Measurements from ENCODE around the gene CFH. TPM values are rescaled to one million over a fixed set of nuclear protein-coding genes. Genes with fewer than 3 reads are reported as not detected.

CFH gene
- total and polyA plus RNA-seq, 10 donors, result 7.2 to 42.7 (median 14.6) TPM

- intact Hi-C loops (cut with DNase I; ENCODE audit: low total_unique reads), result no loop called here
- DNase-seq, result no peak
- Histone ChIP-seq H3K36me3 (no peaks in the 10 kb centered on the region), H3K27me3 (replicated peaks in 1 of 7) (no peaks in the 10 kb centered on the region), H3K27ac (no peak overlapping the region), H3K4me1 (no peaks in the 10 kb centered on the region), H3K4me3 (no peak overlapping the region), H3K9me3 (no peaks in the 10 kb centered on the region)
- TF ChIP-seq POLR2A (IDR thresholded peaks at IDR 0.05) (no peak), POLR2AphosphoS5 (IDR thresholded peaks at IDR 0.05) (no peak)
- 64 to 93% (median 78%) methylated on average over 2 of the region's 2 CpGs for WGBS, 5 donors
These were observed 28.3 kb downstream of the CFH start for GRCh38 chr1:196680107-196680506.

DNA sequence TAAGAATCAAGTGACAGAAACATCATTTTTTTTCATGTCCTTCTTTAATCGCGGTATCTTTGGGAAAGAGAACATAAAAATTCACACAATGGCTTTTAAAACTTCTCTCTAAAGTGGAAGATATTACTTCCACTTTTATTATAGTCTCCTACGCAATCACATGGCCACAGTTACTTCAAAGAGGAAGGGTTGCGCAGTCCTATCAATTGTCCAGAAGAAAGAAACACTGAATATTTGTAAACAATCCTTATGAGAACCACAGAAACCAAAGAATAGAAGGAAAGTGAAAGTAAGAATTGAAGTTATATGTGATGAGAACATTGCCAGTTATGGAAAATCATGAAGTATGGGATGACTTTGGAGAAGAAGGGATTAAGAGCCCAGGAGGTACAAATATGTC, 32.6 kb downstream of the CFH start:
- H3K4me3 ChIP-seq, result no peak overlapping the region
- no peak for TF ChIP-seq CTCF (IDR thresholded peaks at IDR 0.05 in 8 of 11, conservative IDR thresholded peaks at IDR 0.05 in 3 of 11)
- TF ChIP-seq POLR2A (IDR thresholded peaks at IDR 0.05), result no peak
- no peak for TF ChIP-seq POLR2AphosphoS5 (IDR thresholded peaks at IDR 0.05)
- no peaks in the 10 kb centered on the region for H3K4me1 ChIP-seq
- H3K9me3 ChIP-seq, result no peaks in the 10 kb centered on the region
- intact Hi-C loops (cut with DNase I; ENCODE audit: low total_unique reads), result no loop called here
- DNase-seq, result no peak
- H3K27ac ChIP-seq, result no peak overlapping the region
- H3K36me3 ChIP-seq, result no peaks in the 10 kb centered on the region
- H3K27me3 ChIP-seq (replicated peaks in 1 of 7), result no peaks in the 10 kb centered on the region
- WGBS, 5 donors, result 66 to 89% (median 83%) methylated on average over 4 of the region's 4 CpGs

- WGBS, 5 donors, result 88 to 100% (median 90%) methylated on average over 1 of the region's 1 CpG
- TF ChIP-seq CTCF (IDR thresholded peaks at IDR 0.05 in 8 of 11, conservative IDR thresholded peaks at IDR 0.05 in 3 of 11) (no peak), POLR2A (IDR thresholded peaks at IDR 0.05) (no peak), POLR2AphosphoS5 (IDR thresholded peaks at IDR 0.05) (no peak)
- intact Hi-C loops (cut with DNase I; ENCODE audit: low total_unique reads), result no loop called here
These were observed 33.7 kb downstream of the CFH start for GRCh38 chr1:196685506-196685905.

DNA sequence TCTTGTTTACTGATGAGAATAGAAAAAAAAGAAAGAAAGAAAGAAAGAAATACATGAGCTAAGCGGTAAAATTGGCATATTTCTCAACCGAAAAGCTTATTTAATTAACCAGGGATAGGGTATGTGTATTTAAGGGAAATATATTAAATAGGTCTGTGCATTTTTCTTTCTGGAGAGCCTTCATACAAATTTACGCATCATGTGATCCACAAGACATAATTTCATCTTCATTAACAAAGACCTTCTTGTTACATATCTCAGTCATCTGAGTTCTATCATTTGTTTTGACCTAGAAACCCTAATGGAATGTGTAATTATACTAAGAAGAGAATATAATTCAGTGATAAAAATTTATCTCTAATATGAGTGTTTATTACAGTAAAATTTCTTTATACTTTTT, 37.2 kb downstream of the CFH start:
- no peaks in the 10 kb centered on the region for H3K27me3 ChIP-seq (replicated peaks in 1 of 7)
- intact Hi-C loops (cut with DNase I; ENCODE audit: low total_unique reads), result no loop called here
- H3K4me1 ChIP-seq, result no peaks in the 10 kb centered on the region
- no peak overlapping the region for H3K4me3 ChIP-seq
- H3K36me3 ChIP-seq, result no peaks in the 10 kb centered on the region
- H3K27ac ChIP-seq, result no peak overlapping the region
- TF ChIP-seq POLR2A (IDR thresholded peaks at IDR 0.05) (no peak), CTCF (IDR thresholded peaks at IDR 0.05 in 8 of 11, conservative IDR thresholded peaks at IDR 0.05 in 3 of 11) (no peak), POLR2AphosphoS5 (IDR thresholded peaks at IDR 0.05) (no peak)
- no peaks in the 10 kb centered on the region for H3K9me3 ChIP-seq
- DNase-seq, result no peak
- 94 to 98% (median 95%) methylated on average over 3 of the region's 3 CpGs for WGBS, 5 donors

More at GRCh38 chr1:196685506-196685905, 33.7 kb downstream of the CFH start:
- Histone ChIP-seq H3K4me1 (no peaks in the 10 kb centered on the region), H3K4me3 (no peak overlapping the region), H3K27me3 (replicated peaks in 1 of 7) (no peaks in the 10 kb centered on the region), H3K36me3 (no peaks in the 10 kb centered on the region), H3K9me3 (no peaks in the 10 kb centered on the region), H3K27ac (no peak overlapping the region)
- DNase-seq, result no peak

DNA sequence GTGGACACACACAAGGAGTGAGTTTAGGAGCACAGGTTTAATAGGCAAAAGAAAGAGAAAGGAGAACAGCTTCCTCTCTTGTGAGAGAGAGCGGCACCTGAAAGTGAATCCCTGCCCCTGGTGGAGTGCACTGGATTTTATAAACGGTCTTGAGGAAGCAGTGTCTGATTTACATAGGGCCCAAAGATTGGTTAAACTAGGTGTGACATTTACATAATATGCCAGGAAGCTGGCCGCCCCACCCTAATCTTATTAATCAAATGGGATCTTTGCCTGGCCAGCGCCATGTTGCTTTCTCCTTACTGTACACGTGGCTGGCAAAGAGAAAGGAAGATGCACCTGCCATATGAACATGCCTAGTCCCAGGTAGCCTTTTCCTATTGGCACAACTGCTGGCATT, 38.7 kb downstream of the CFH start:
- Histone ChIP-seq H3K36me3 (no peaks in the 10 kb centered on the region), H3K4me3 (no peak overlapping the region), H3K4me1 (no peaks in the 10 kb centered on the region), H3K9me3 (peaks cover 0 to 3% (median 0%) of the 10 kb centered on the region in 8 donors), H3K27ac (no peak overlapping the region), H3K27me3 (replicated peaks in 1 of 7) (no peaks in the 10 kb centered on the region)
- DNase-seq, result no peak
- intact Hi-C loops (cut with DNase I; ENCODE audit: low total_unique reads), result no loop called here
- 76 to 86% (median 82%) methylated on average over 5 of the region's 5 CpGs for WGBS, 5 donors
- TF ChIP-seq POLR2AphosphoS5 (IDR thresholded peaks at IDR 0.05) (no peak), POLR2A (IDR thresholded peaks at IDR 0.05) (no peak), CTCF (IDR thresholded peaks at IDR 0.05 in 8 of 11, conservative IDR thresholded peaks at IDR 0.05 in 3 of 11) (no peak)
